Hepatocyte (in vitro differentiated cells): ENCODE results near the gene TRIP12. TPM values are rescaled to one million over a fixed set of nuclear protein-coding genes. Genes with fewer than 3 reads are reported as not detected.
"Not testable (repeated sequence)": the region's sequence is repeated elsewhere in the genome, so short reads cannot be mapped to it uniquely, and the experiment has no call there.

ENCODE experiments used
- DNase-seq: peaks from one replicate; pipeline ENCODE4 v3.0.0-alpha.2; 2016; ENCODE audit warnings: low spot score
- H2AFZ ChIP-seq: fragments of 200-600 bp; sonication (generic); 2 replicates; pipeline ENCODE4 v1.6.0; 2016; ENCODE audit warnings: antibody characterized with exemption, mild to moderate bottlenecking
- H3K27ac ChIP-seq: fragments of 200-600 bp; sonication (generic); 2 replicates; pipeline ENCODE4 v1.5.1; 2016; ENCODE audit warnings: mild to moderate bottlenecking
- H3K27me3 ChIP-seq: fragments of 200-600 bp; sonication (generic); 2 replicates; pipeline ENCODE4 v1.6.1; 2016
- H3K36me3 ChIP-seq: fragments of 200-600 bp; sonication (generic); replicated peaks from 2 replicates; pipeline ENCODE4 v1.5.1; 2016; ENCODE audit warnings: low read depth; ENCODE audit not compliant: insufficient read depth
- H3K4me1 ChIP-seq: fragments of 200-600 bp; sonication (generic); 2 replicates; pipeline ENCODE4 v1.5.1; 2016; ENCODE audit warnings: mild to moderate bottlenecking, moderate library complexity; ENCODE audit not compliant: insufficient read depth
- H3K4me2 ChIP-seq: fragments of 200-600 bp; sonication (generic); 2 replicates; pipeline ENCODE4 v1.6.0; 2016
- H3K4me3 ChIP-seq: fragments of 200-600 bp; sonication (generic); 2 replicates; pipeline ENCODE4 v1.5.1; 2016; ENCODE audit warnings: mild to moderate bottlenecking
- H3K79me2 ChIP-seq: fragments of 200-600 bp; sonication (generic); 2 replicates; pipeline ENCODE4 v1.6.0; 2017; ENCODE audit warnings: mild to moderate bottlenecking
- H3K9me2 ChIP-seq: fragments of 200-600 bp; sonication (generic); replicated peaks from 2 replicates; pipeline ENCODE4 v1.6.0; 2017; ENCODE audit warnings: mild to moderate bottlenecking; ENCODE audit not compliant: insufficient read depth
- H3K9me3 ChIP-seq: fragments of 200-600 bp; sonication (generic); 2 replicates; pipeline ENCODE4 v1.5.1; 2016; ENCODE audit warnings: low read depth, mild to moderate bottlenecking
- H4K20me1 ChIP-seq: fragments of 200-600 bp; sonication (generic); 2 replicates; pipeline ENCODE4 v1.6.0; 2016; ENCODE audit warnings: mild to moderate bottlenecking; ENCODE audit not compliant: insufficient read depth, poor library complexity, severe bottlenecking
- CTCF ChIP-seq: fragments of 200-600 bp; sonication (generic); IDR thresholded peaks from 2 replicates; pipeline ENCODE4 v1.5.1; 2016; ENCODE audit warnings: antibody characterized with exemption, mild to moderate bottlenecking; ENCODE audit not compliant: poor library complexity
- EZH2 ChIP-seq: fragments of 200-600 bp; sonication (generic); IDR thresholded peaks from 2 replicates; pipeline ENCODE4 v1.6.1; 2016; ENCODE audit warnings: antibody characterized with exemption, mild to moderate bottlenecking, borderline replicate concordance
- EZH2phosphoT487 ChIP-seq: fragments of 200-600 bp; sonication (generic); IDR thresholded peaks from one replicate; pipeline ENCODE4 v1.6.1; 2018; ENCODE audit warnings: antibody characterized with exemption, mild to moderate bottlenecking, low read depth, moderate library complexity; ENCODE audit not compliant: unreplicated experiment, severe bottlenecking
- WGBS: methylation state at CpG from one replicate; pipeline ENCODE4 v1.1.6; 2016; ENCODE audit warnings: low lambda C conversion rate; ENCODE audit errors: missing lambda C conversion rate; 5-methylcytosine and 5-hydroxymethylcytosine counted together
- polyA plus RNA-seq: library from polyadenylated mRNA; unstranded; fragments of >200 nt; fragmentation: Nextera tagmentation; extraction: Ambion mirVana; gene quantifications from 2 replicates; pipeline ENCODE4 v1.2.1, GENCODE V29; 2016
- total RNA-seq: library from RNA; depleted of rRNA; stranded (reverse); fragments of >200 nt; gene quantifications from 2 replicates; pipeline ENCODE4 v1.2.3, GENCODE V29; 2014

TRIP12 gene
- total and polyA plus RNA-seq, 2 experiments from 2014 or later, result 40.7 to 136 TPM

GRCh38 chr2:229748950-229749349 is 172.9 kb downstream of the TRIP12 start:
- no peak overlapping the region for H2AFZ ChIP-seq
- H3K4me2 ChIP-seq, result no peak overlapping the region
- no peaks in the 10 kb centered on the region for H3K36me3 ChIP-seq
- 90% methylated on average over 3 of the region's 3 CpGs for WGBS
- H4K20me1 ChIP-seq, result no peaks in the 10 kb centered on the region
- H3K9me3 ChIP-seq, result no peaks in the 10 kb centered on the region
- peaks cover 5% of the 10 kb centered on the region for H3K4me1 ChIP-seq
- H3K4me3 ChIP-seq, result no peak overlapping the region
- DNase-seq, result no peak
- H3K79me2 ChIP-seq, result no peaks in the 10 kb centered on the region
- no peaks in the 10 kb centered on the region for H3K27me3 ChIP-seq
- H3K9me2 ChIP-seq, result no peaks in the 10 kb centered on the region
- no peak for TF ChIP-seq EZH2phosphoT487
- TF ChIP-seq EZH2, result no peak
- TF ChIP-seq CTCF, result no peak
- no peak overlapping the region for H3K27ac ChIP-seq

- H3K4me1 ChIP-seq, H3K36me3 ChIP-seq, H3K79me2 ChIP-seq, H3K27me3 ChIP-seq, DNase-seq, H3K4me2 ChIP-seq, H3K27ac ChIP-seq, H3K9me2 ChIP-seq, H4K20me1 ChIP-seq, H2AFZ ChIP-seq, H3K9me3 ChIP-seq, H3K4me3 ChIP-seq: not testable (repeated sequence)
- WGBS, result no CpG with 5 or more reads among the region's 35 CpGs
Measured at GRCh38 chr2:229742691-229743090, 179.1 kb downstream of the TRIP12 start.

- no peak for DNase-seq
- Histone ChIP-seq H3K36me3 (no peaks in the 10 kb centered on the region), H3K4me3 (no peak overlapping the region), H4K20me1 (no peaks in the 10 kb centered on the region), H3K4me2 (no peak overlapping the region), H3K4me1 (no peaks in the 10 kb centered on the region), H3K9me3 (peaks cover 6% of the 10 kb centered on the region), H3K27me3 (no peaks in the 10 kb centered on the region), H3K79me2 (no peaks in the 10 kb centered on the region), H3K27ac (no peak overlapping the region), H3K9me2 (no peaks in the 10 kb centered on the region), H2AFZ (no peak overlapping the region)
- 86% methylated on average over 4 of the region's 4 CpGs for WGBS
- TF ChIP-seq CTCF (no peak), EZH2phosphoT487 (no peak), EZH2 (no peak)
Measured at GRCh38 chr2:229740279-229740678, 181.5 kb downstream of the TRIP12 start.

- Histone ChIP-seq H3K27me3 (no peaks in the 10 kb centered on the region), H3K4me3 (no peak overlapping the region), H3K27ac (no peak overlapping the region), H3K36me3 (no peaks in the 10 kb centered on the region), H3K4me2 (no peak overlapping the region), H3K9me3 (peaks cover 6% of the 10 kb centered on the region), H3K9me2 (no peaks in the 10 kb centered on the region), H4K20me1 (no peaks in the 10 kb centered on the region), H2AFZ (no peak overlapping the region), H3K79me2 (no peaks in the 10 kb centered on the region), H3K4me1 (no peaks in the 10 kb centered on the region)
- 72% methylated on average over 3 of the region's 3 CpGs for WGBS
- no peak for DNase-seq
- TF ChIP-seq EZH2phosphoT487, result no peak
- TF ChIP-seq CTCF, result no peak
- no peak for TF ChIP-seq EZH2
Measured at GRCh38 chr2:229738024-229738625, 183.7 kb downstream of the TRIP12 start.
